CD4-positive, alpha-beta T cell treated with Interleukin-1 beta for 1 hour (primary cell): ENCODE results near the gene KRT10.
"Not testable (repeated sequence)": the region's sequence is repeated elsewhere in the genome, so short reads cannot be mapped to it uniquely, and the experiment has no call there.

Source experiments
- DNase-seq, 2 donors: peaks; one replicate each; pipeline ENCODE4 v3.0.0-alpha.2; 2020 to 2022

Gene KRT10

GRCh38 chr17:40822132-40822812, at the start of gene KRT10:
Gene KRT10, minus strand, starts transcription at chr17:40822614. Its CDS starts 29 bp downstream, at chr17:40822585.
- DNase-seq, result no peak

GRCh38 chr17:40871316-40871715, 48.9 kb upstream of the KRT10 start:
- DNase-seq, result no peak

GRCh38 chr17:40870136-40870535, 47.7 kb upstream of the KRT10 start:
- DNase-seq, result no peak

- DNase-seq, result no peak
Observed at GRCh38 chr17:40866838-40867237, 44.4 kb upstream of the KRT10 start, which contains the start of gene KRT12. Gene KRT12, minus strand, starts transcription at chr17:40867223. Its CDS starts 37 bp downstream, at chr17:40867186.

- DNase-seq, result no peak
Observed at GRCh38 chr17:40864661-40865390, 42.4 kb upstream of the KRT10 start.

- DNase-seq, result no peak
Observed at GRCh38 chr17:40862985-40863733, 40.7 kb upstream of the KRT10 start.

- DNase-seq, result no peak
Observed at GRCh38 chr17:40859536-40859935, 37.1 kb upstream of the KRT10 start.

GRCh38 chr17:40858667-40859066, 36.3 kb upstream of the KRT10 start:
- DNase-seq, result not testable (repeated sequence)

GRCh38 chr17:40857535-40857934, 35.1 kb upstream of the KRT10 start:
- no peak for DNase-seq

GRCh38 chr17:40854175-40854814, 31.9 kb upstream of the KRT10 start:
- DNase-seq, result no peak

GRCh38 chr17:40852364-40852763, 29.9 kb upstream of the KRT10 start:
- no peak for DNase-seq

- DNase-seq, result no peak
Observed at GRCh38 chr17:40850293-40850972, 28.0 kb upstream of the KRT10 start.

GRCh38 chr17:40849723-40850122, 27.3 kb upstream of the KRT10 start:
- no peak for DNase-seq

GRCh38 chr17:40848583-40849235, 26.3 kb upstream of the KRT10 start:
- DNase-seq, result no peak

- DNase-seq, result no peak
Observed at GRCh38 chr17:40846515-40847144, 24.2 kb upstream of the KRT10 start.

- no peak for DNase-seq
Observed at GRCh38 chr17:40844671-40845107, 22.3 kb upstream of the KRT10 start.

- no peak for DNase-seq
Observed at GRCh38 chr17:40843242-40843641, 20.8 kb upstream of the KRT10 start.

- DNase-seq, result no peak
Observed at GRCh38 chr17:40841246-40841645, 18.8 kb upstream of the KRT10 start.

GRCh38 chr17:40839194-40839593, 16.8 kb upstream of the KRT10 start:
- DNase-seq, result no peak

- no peak for DNase-seq
Observed at GRCh38 chr17:40836020-40836419, 13.6 kb upstream of the KRT10 start.

- DNase-seq, result no peak
Observed at GRCh38 chr17:40833882-40834281, 11.5 kb upstream of the KRT10 start.
